CD14-positive monocyte (primary cell): ENCODE data around the gene FAM89A. TPM values are rescaled to one million over a fixed set of nuclear protein-coding genes. Genes with fewer than 3 reads are reported as not detected.

Experiments
- DNase-seq, 3 donors: peaks; one replicate each; pipeline ENCODE4 v3.0.0-alpha.2; 2011 to 2022
- H2AFZ ChIP-seq: 2 replicates; pipeline ENCODE4 v1.6.0; 2012; ENCODE audit warnings: mild to moderate bottlenecking, low read depth, low read length, inconsistent platforms; ENCODE audit not compliant: insufficient read depth, poor library complexity, severe bottlenecking
- H3K27ac ChIP-seq, 2 donors: 1 replicate in 1 of 2; 2 replicates in 1 of 2; pipeline ENCODE4 v1.5.1; 2012 to 2013; ENCODE audit warnings: low read length in 2 of 2, control low read depth in 1 of 2, inconsistent platforms in 1 of 2, low read depth in 1 of 2, mild to moderate bottlenecking in 1 of 2
- H3K27me3 ChIP-seq, 2 donors: one replicate each; pipeline versions ENCODE4 v1.6.0 to v1.6.1; 2011 to 2013; ENCODE audit warnings: low read length in 2 of 2; ENCODE audit not compliant: control insufficient read depth in 2 of 2, insufficient read depth in 2 of 2
- H3K36me3 ChIP-seq, 2 donors: replicated peaks in 1 of 2; 1 replicate in 1 of 2; 2 replicates in 1 of 2; pipeline versions ENCODE4 v1.5.1 to v1.6.1; 2012 to 2013; ENCODE audit warnings: low read length in 2 of 2, control low read depth in 1 of 2, inconsistent platforms in 1 of 2, mild to moderate bottlenecking in 1 of 2; ENCODE audit not compliant: insufficient read depth in 2 of 2, control insufficient read depth in 1 of 2
- H3K4me1 ChIP-seq, 2 donors: 1 replicate in 1 of 2; 2 replicates in 1 of 2; pipeline versions ENCODE4 v1.5.1 to v1.6.1; 2012 to 2013; ENCODE audit warnings: low read length in 2 of 2, control low read depth in 1 of 2, inconsistent platforms in 1 of 2, mild to moderate bottlenecking in 1 of 2, moderate library complexity in 1 of 2; ENCODE audit not compliant: insufficient read depth in 2 of 2, control insufficient read depth in 1 of 2
- H3K4me2 ChIP-seq: replicated peaks from 2 replicates; pipeline ENCODE3; 2012; ENCODE audit warnings: low read length, moderate library complexity, mild to moderate bottlenecking; ENCODE audit not compliant: poor library complexity, severe bottlenecking; ENCODE audit errors: extremely low read depth
- H3K4me3 ChIP-seq, 3 experiments: fragments of 200-600 bp in 1 of 3; sonication (generic) in 1 of 3; replicated peaks in 1 of 3; 1 replicate in 2 of 3; 2 replicates in 1 of 3; pipeline ENCODE4 v1.5.1; 2011 to 2013; ENCODE audit warnings: low read length in 3 of 3, mild to moderate bottlenecking in 3 of 3, control low read depth in 2 of 3, low read depth in 2 of 3, inconsistent platforms in 1 of 3, moderate library complexity in 1 of 3
- H3K79me2 ChIP-seq: 2 replicates; pipeline ENCODE4 v1.6.0; 2012; ENCODE audit warnings: mild to moderate bottlenecking, control low read depth, inconsistent platforms, low read length, moderate library complexity; ENCODE audit not compliant: insufficient read depth
- H3K9ac ChIP-seq: 2 replicates; pipeline ENCODE4 v1.6.0; 2017; ENCODE audit warnings: low read length, mild to moderate bottlenecking; ENCODE audit not compliant: insufficient read depth, poor library complexity, severe bottlenecking
- H3K9me3 ChIP-seq, 2 donors: replicated peaks in 1 of 2; 1 replicate in 1 of 2; 2 replicates in 1 of 2; pipeline versions ENCODE4 v1.5.1 to v1.6.1; 2012 to 2013; ENCODE audit warnings: low read length in 2 of 2, control low read depth in 1 of 2; ENCODE audit not compliant: control insufficient read depth in 1 of 2, insufficient read depth in 1 of 2
- H4K20me1 ChIP-seq: 2 replicates; pipeline ENCODE4 v1.6.0; 2012; ENCODE audit warnings: mild to moderate bottlenecking, low read length, control low read depth, moderate library complexity; ENCODE audit not compliant: insufficient read depth
- H3K27ac Mint-ChIP-seq, 7 donors: one replicate each; pipeline ENCODE4 v1.8.0; 2020; ENCODE audit warnings: mild to moderate bottlenecking in 7 of 7, mixed read lengths in 7 of 7, moderate library complexity in 6 of 7, inconsistent platforms in 2 of 7
- H3K27me3 Mint-ChIP-seq, 3 donors: one replicate each; pipeline ENCODE4 v1.8.0; 2021 to 2022; ENCODE audit warnings: low read depth in 3 of 3, mild to moderate bottlenecking in 3 of 3, mixed read lengths in 3 of 3, moderate library complexity in 3 of 3, inconsistent platforms in 1 of 3
- H3K36me3 Mint-ChIP-seq, 2 donors: one replicate each; pipeline ENCODE4 v1.8.0; 2020; ENCODE audit warnings: mixed read lengths in 2 of 2, inconsistent platforms in 1 of 2, mild to moderate bottlenecking in 1 of 2
- H3K4me1 Mint-ChIP-seq: one replicate; pipeline ENCODE4 v1.8.0; 2020; ENCODE audit warnings: mild to moderate bottlenecking, mixed read lengths
- H3K4me3 Mint-ChIP-seq, 2 donors: one replicate each; pipeline ENCODE4 v1.8.0; 2020; ENCODE audit warnings: mild to moderate bottlenecking in 2 of 2, mixed read lengths in 2 of 2, moderate library complexity in 1 of 2
- H3K9me3 Mint-ChIP-seq, 7 donors: one replicate each; pipeline ENCODE4 v1.8.0; 2020 to 2022; ENCODE audit warnings: mixed read lengths in 7 of 7, mild to moderate bottlenecking in 6 of 7, moderate library complexity in 6 of 7, inconsistent platforms in 2 of 7
- CTCF ChIP-seq: fragments of 200-600 bp; IDR thresholded peaks from one replicate; pipeline ENCODE4 v1.8.0; 2022; ENCODE audit warnings: antibody characterized with exemption, mild to moderate bottlenecking
- WGBS: methylation state at CpG from one replicate; pipeline ENCODE4 v1.1.5; 2013; ENCODE audit warnings: missing lambda C conversion rate; ENCODE audit not compliant: insufficient coverage; 5-methylcytosine and 5-hydroxymethylcytosine counted together
- intact Hi-C, 2 donors: fragments of 100-400 bp; cut with micrococcal nuclease; formaldehyde crosslinking; loops; one replicate each; pipeline versions ENCODE4 v1.15.0 to v1.15.1; 2023
- polyA plus RNA-seq, 3 donors: library from polyadenylated mRNA; depleted of rRNA in 1 of 3; unstranded in 2 of 3; stranded (reverse) in 1 of 3; fragments of 300-500 nt in 2 of 3; fragments of >200 nt in 1 of 3; fragmentation: Illumina TruSeq in 2 of 3; gene quantifications; 1 replicate in 2 of 3; 2 replicates in 1 of 3; pipeline ENCODE4 v1.2.3, GENCODE V29; 2012 to 2021

FAM89A gene
- polyA plus RNA-seq, 3 donors, result 2.0 to 11.7 (median 4.4) TPM

- no peaks in the 10 kb centered on the region for H3K4me1 Mint-ChIP-seq
- H3K27me3 Mint-ChIP-seq, result peaks cover 4 to 19% (median 9%) of the 10 kb centered on the region in 3 donors
- Histone ChIP-seq H3K27me3 (no peaks in the 10 kb centered on the region), H3K4me3 (no peak overlapping the region), H3K9ac (no peak overlapping the region), H2AFZ (no peak overlapping the region), H3K36me3 (no peaks in the 10 kb centered on the region), H3K79me2 (no peaks in the 10 kb centered on the region), H3K4me2 (no peak overlapping the region), H3K9me3 (no peaks in the 10 kb centered on the region), H4K20me1 (no peaks in the 10 kb centered on the region), H3K4me1 (no peaks in the 10 kb centered on the region), H3K27ac (no peak overlapping the region)
- no peak for DNase-seq
- peaks cover 0 to 6% (median 4%) of the 10 kb centered on the region in 7 donors for H3K9me3 Mint-ChIP-seq
- TF ChIP-seq CTCF, result no peak
- no peaks in the 10 kb centered on the region for H3K36me3 Mint-ChIP-seq
- 90% methylated on average over 3 of the region's 11 CpGs for WGBS
- no peak overlapping the region for H3K27ac Mint-ChIP-seq
- no peak overlapping the region for H3K4me3 Mint-ChIP-seq
- intact Hi-C loops, result no loop called here
Observed at GRCh38 chr1:231065510-231066241, 25.6 kb upstream of the FAM89A start.

DNA sequence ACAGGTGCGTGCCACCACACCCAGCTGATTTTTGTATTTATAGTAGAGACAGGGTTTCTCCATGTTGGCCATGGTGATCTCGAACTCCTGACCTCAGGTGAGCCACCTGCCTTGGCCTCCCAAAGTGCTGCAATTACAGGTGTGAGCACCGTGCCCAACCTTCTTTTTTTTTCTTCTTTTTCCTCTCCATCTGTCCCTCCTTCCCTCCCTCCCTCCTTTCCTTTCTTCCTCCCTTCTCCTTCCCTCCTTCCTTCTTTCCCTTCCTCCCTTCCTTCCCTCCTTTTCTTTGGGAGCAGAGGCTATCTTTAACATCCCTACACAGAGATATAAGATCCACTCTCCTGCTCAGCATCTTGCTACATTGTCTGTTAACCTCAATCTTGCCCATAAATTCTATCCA is 24.4 kb upstream of the FAM89A start:
- H3K4me2 ChIP-seq, result no peak overlapping the region
- no peak overlapping the region for H3K27ac ChIP-seq
- DNase-seq, result no peak
- Mint-ChIP-seq H3K9me3 (peaks cover 0 to 6% (median 4%) of the 10 kb centered on the region in 7 donors), H3K4me3 (no peak overlapping the region), H3K36me3 (no peaks in the 10 kb centered on the region), H3K4me1 (no peaks in the 10 kb centered on the region), H3K27ac (peak overlapping the region in 1 of 7 donors; percentile 34), H3K27me3 (peaks cover 3 to 17% (median 9%) of the 10 kb centered on the region in 3 donors)
- no peaks in the 10 kb centered on the region for H4K20me1 ChIP-seq
- no peak overlapping the region for H3K4me3 ChIP-seq
- H2AFZ ChIP-seq, result no peak overlapping the region
- H3K36me3 ChIP-seq, result no peaks in the 10 kb centered on the region
- TF ChIP-seq CTCF, result no peak
- H3K9ac ChIP-seq, result no peak overlapping the region
- H3K9me3 ChIP-seq, result no peaks in the 10 kb centered on the region
- no peaks in the 10 kb centered on the region for H3K79me2 ChIP-seq
- 100% methylated on average over 2 of the region's 3 CpGs for WGBS
- intact Hi-C loops, result no loop called here
- H3K27me3 ChIP-seq, result no peaks in the 10 kb centered on the region
- no peaks in the 10 kb centered on the region for H3K4me1 ChIP-seq
